A673 (cell line): ENCODE data around the gene COL5A1. TPM values are rescaled to one million over a fixed set of nuclear protein-coding genes. Genes with fewer than 3 reads are reported as not detected.

Experiments
- BruUV-seq: library from RNA; stranded (reverse); fragments of 400-500 nt; replicated peaks from 2 replicates; lab custom pipeline; 2021; lab: Mats Ljungman, UMichigan
- CTCF ChIA-PET: fragments of 300-600 bp; sonication (Branson Sonifier 250); formaldehyde crosslinking; loops from one replicate; lab custom pipeline; 2022; ENCODE audit warnings: antibody characterized with exemption; lab: Charles Lee
- POLR2A ChIA-PET: fragments of 300-600 bp; sonication (Branson Sonifier 250); formaldehyde crosslinking; loops from one replicate; lab custom pipeline; 2022; ENCODE audit warnings: antibody characterized with exemption; ENCODE audit not compliant: low non-redundant PET; lab: Charles Lee
- DNase-seq: peaks from one replicate; pipeline ENCODE4 v3.0.0-alpha.2; 2015; ENCODE audit warnings: low spot score
- H3K27ac ChIP-seq: fragments of 200-600 bp; sonication (generic); 2 replicates; pipeline ENCODE4 v1.5.1; 2016; ENCODE audit warnings: mixed run types, low read depth, mild to moderate bottlenecking, mixed read lengths, antibody characterized with exemption, low read length; ENCODE audit not compliant: poor library complexity, severe bottlenecking
- H3K27me3 ChIP-seq: fragments of 200-600 bp; sonication (generic); replicated peaks from 2 replicates; pipeline ENCODE4 v1.6.1; 2017; ENCODE audit warnings: mixed run types, low read depth, mild to moderate bottlenecking, mixed read lengths, antibody characterized with exemption, low read length; ENCODE audit not compliant: insufficient read depth, poor library complexity
- H3K36me3 ChIP-seq: fragments of 200-600 bp; sonication (generic); 2 replicates; pipeline ENCODE4 v1.6.1; 2016; ENCODE audit warnings: mixed run types, mild to moderate bottlenecking, mixed read lengths, antibody characterized with exemption, low read length; ENCODE audit not compliant: insufficient read depth, poor library complexity, severe bottlenecking
- H3K4me1 ChIP-seq: fragments of 200-600 bp; sonication (generic); 2 replicates; pipeline ENCODE4 v1.6.1; 2017; ENCODE audit warnings: mixed run types, mild to moderate bottlenecking, mixed read lengths, antibody characterized with exemption, low read length; ENCODE audit not compliant: insufficient read depth, poor library complexity, severe bottlenecking
- H3K4me3 ChIP-seq: fragments of 200-600 bp; sonication (generic); 2 replicates; pipeline ENCODE4 v1.5.1; 2016; ENCODE audit warnings: low read depth, mixed run types, mild to moderate bottlenecking, mixed read lengths, low read length; ENCODE audit not compliant: poor library complexity, severe bottlenecking
- H3K9me3 ChIP-seq: fragments of 200-600 bp; sonication (generic); 2 replicates; pipeline ENCODE4 v1.6.1; 2016; ENCODE audit warnings: mixed run types, low read depth, mild to moderate bottlenecking, mixed read lengths, antibody characterized with exemption, low read length; ENCODE audit not compliant: poor library complexity, severe bottlenecking
- CTCF ChIP-seq: fragments of 300-800, 200-600 bp; sonication (generic); conservative IDR thresholded peaks from 2 replicates; pipeline ENCODE4 v1.5.1; 2017; ENCODE audit warnings: low read depth, mild to moderate bottlenecking, antibody characterized with exemption, low read length, moderate library complexity, mixed read lengths
- EZH2 ChIP-seq: fragments of 200-600 bp; sonication (generic); IDR thresholded peaks from 2 replicates; pipeline ENCODE4 v1.6.1; 2017; ENCODE audit warnings: borderline replicate concordance, low read depth, mild to moderate bottlenecking, mixed read lengths, antibody characterized with exemption, low read length; ENCODE audit not compliant: poor library complexity, severe bottlenecking
- intact Hi-C: fragments of 100-400 bp; cut with micrococcal nuclease; formaldehyde crosslinking; loops from one replicate; pipeline ENCODE4 v1.10.0; 2022; ENCODE audit not compliant: unreplicated experiment
- total RNA-seq: library from RNA; stranded (reverse); gene quantifications from 2 replicates; pipeline ENCODE4 v1.2.3, GENCODE V29; 2021

COL5A1 gene
- total RNA-seq, 1 experiment from 2014 or later, result 33.6 TPM

GRCh38 chr9:134634667-134635230, 6.9 kb upstream of the COL5A1 start:
- H3K36me3 ChIP-seq, result no peaks in the 10 kb centered on the region
- BruUV-seq, result no TSS peak
- TF ChIP-seq EZH2, result no peak
- TF ChIP-seq CTCF, result no peak
- no peaks in the 10 kb centered on the region for H3K4me1 ChIP-seq
- H3K27me3 ChIP-seq, result no peaks in the 10 kb centered on the region
- H3K27ac ChIP-seq, result no peak overlapping the region
- H3K4me3 ChIP-seq, result no peak overlapping the region
- DNase-seq, result no peak
- CTCF ChIA-PET, result no interaction called here
- intact Hi-C loops, result no loop called here
- POLR2A ChIA-PET, result no interaction called here
- no peaks in the 10 kb centered on the region for H3K9me3 ChIP-seq

GRCh38 chr9:134635351-134636148, 6.1 kb upstream of the COL5A1 start:
- TF ChIP-seq CTCF, result no peak
- no peak for TF ChIP-seq EZH2
- H3K27ac ChIP-seq, result no peak overlapping the region
- intact Hi-C loops, result no loop called here
- H3K36me3 ChIP-seq, result no peaks in the 10 kb centered on the region
- H3K4me1 ChIP-seq, result peaks cover 3% of the 10 kb centered on the region
- BruUV-seq, result no TSS peak
- H3K9me3 ChIP-seq, result no peaks in the 10 kb centered on the region
- ChIA-PET CTCF (no interaction called here), POLR2A (no interaction called here)
- no peaks in the 10 kb centered on the region for H3K27me3 ChIP-seq
- no peak overlapping the region for H3K4me3 ChIP-seq
- no peak for DNase-seq

GRCh38 chr9:134636149-134636507, 5.5 kb upstream of the COL5A1 start:
- intact Hi-C loops, result no loop called here
- H3K27ac ChIP-seq, result no peak overlapping the region
- POLR2A ChIA-PET, result no interaction called here
- TF ChIP-seq EZH2 (no peak), CTCF (no peak)
- no peaks in the 10 kb centered on the region for H3K36me3 ChIP-seq
- CTCF ChIA-PET, result no interaction called here
- no peaks in the 10 kb centered on the region for H3K27me3 ChIP-seq
- H3K9me3 ChIP-seq, result no peaks in the 10 kb centered on the region
- peaks cover 9% of the 10 kb centered on the region for H3K4me1 ChIP-seq
- BruUV-seq, result no TSS peak
- H3K4me3 ChIP-seq, result no peak overlapping the region
- DNase-seq, result no peak
